Activated naive CD4-positive, alpha-beta T cell (primary cell): Measurements from ENCODE around the gene EIF3L.

ENCODE experiments used
- DNase-seq, 4 experiments: peaks; one replicate each; lab custom pipeline; 2025; lab: John Stamatoyannopoulos, UW

EIF3L gene

DNA sequence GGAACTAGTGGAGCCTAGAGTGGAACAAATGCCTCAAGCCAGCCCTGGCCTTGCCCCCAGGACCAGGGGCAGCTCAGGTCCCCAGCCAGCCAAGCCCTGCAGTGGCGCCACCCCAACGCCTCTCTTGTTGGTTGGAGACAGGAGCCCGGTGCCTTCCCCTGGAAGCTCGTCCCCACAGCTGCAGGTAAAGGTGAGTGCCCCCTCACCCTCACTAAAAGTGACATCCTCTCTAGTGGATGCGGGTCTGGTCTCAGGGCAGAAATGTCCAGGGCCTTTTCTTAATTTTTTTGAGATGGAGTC, 78.4 kb downstream of the EIF3L start:
- no peak for DNase-seq

DNA sequence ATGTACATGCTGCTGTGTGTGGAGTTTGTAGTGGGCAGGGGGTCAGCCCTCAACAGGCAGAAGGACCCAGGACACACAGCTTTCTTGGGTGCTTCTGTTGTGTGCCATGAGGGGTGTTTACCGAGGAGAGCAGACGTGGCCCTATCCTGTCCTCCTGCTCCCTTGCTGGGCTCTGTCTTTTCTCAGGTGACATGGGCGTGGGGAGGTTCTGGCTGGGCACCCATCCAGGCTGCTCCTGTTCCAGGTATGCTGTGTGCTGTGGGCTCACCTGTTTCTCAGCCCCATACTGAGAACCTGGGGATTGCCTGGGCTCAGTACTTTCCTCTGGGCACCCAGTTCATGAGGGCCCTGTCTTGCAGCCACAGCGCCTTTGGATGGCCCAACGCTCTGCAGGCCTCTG, 80.2 kb downstream of the EIF3L start:
- DNase-seq: no peak

DNA sequence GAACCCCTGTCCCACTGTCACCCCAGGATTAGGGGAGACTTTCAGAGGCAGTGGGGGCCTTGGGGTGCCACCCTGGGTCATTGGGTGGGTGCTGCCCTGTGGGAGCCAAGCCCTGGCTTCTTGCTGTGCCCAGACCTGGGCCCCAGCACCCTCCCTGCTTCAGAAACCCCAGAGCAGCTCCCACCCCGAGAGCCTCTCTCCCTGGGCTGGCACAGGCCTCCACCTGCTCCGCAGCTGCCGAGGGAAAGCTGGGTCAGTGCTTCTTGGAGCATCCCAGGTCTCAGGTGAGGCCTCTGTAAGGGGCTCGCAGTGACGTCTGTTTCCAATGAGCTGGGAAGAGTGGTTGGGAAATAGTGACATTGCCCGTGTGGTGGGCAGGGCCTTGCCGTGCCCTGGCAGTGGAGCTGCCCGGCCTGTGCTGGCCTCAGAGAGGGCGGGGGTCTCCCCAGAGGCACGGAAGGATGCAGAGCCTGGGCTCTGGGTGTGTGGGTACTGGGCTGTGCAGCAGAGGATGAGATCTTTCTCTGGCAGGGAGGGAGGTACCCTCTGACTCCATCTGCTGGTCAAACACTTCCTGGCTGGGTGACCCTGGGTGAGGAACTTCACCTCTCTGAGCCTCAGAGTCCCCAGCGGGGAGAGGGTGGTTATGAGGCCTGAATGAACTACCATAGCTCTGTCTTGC, 81.2 kb downstream of the EIF3L start:
- DNase-seq: no peak

DNA sequence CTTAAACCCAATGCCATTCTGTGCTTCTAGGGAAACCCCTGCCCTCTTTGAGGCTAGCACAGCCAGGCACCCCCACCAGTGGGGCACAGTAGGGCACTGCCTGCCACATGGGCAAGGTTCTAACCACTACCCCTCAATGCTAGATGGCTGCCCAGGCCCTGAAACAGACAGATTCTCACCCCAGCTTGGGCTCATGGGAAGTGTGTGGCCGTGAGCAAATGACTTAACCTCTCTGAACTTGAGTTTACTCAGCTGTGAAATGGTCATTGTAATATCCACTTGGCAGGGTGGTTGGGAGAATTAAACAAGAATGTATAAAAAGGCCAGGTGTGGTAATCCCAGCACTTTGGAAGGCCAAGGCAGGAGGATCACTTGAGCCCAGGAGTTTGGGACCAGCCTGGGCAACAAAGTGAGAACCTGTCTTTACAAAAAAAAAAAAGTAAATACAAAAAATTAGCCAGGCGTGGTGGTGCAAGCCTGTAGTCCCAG, 81.8 kb downstream of the EIF3L start:
- no peak for DNase-seq

DNA sequence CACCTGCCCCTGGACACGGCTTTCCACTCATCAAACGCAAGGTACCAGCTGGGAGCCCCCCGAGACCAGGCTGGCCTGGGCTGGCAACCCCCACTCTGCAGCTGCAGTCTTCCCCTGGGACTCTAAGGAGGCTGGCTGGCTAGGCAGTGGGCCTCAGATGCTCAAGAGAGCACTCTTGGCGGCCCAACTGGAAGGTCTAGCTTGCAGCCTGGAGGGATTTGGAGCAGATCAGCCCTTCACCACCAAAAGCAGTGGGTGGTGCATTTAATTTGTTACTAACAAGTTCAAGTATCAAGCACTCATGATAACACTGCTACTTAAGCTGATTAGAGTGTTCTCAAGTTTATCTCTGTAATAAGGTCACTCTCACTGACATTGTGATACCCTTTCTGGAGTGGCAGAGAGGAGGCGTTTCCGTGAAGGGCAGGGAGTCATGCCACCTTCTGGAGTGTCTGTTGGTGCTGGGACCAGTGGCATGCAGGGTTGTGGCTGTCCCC, 82.7 kb downstream of the EIF3L start:
- no peak for DNase-seq

DNA sequence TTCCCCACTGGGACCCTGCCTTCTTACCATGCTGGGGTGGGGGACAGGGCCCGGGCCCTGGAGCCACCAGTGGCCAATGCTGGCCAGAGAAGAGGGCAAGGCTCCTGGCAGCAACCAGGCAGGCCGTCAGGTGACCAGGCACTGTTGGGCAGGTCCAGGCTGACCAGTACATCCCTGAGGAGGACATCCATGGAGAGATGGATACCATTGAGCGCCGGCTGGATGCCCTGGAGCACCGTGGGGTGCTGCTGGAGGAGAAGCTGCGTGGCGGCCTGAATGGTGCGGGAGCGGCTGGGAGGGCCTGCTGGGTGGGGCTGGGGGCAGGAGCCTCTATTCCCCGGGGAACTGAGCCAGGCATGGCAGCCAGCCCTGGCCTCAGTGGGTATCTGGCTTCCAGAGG, 83.2 kb downstream of the EIF3L start:
- no peak for DNase-seq

DNA sequence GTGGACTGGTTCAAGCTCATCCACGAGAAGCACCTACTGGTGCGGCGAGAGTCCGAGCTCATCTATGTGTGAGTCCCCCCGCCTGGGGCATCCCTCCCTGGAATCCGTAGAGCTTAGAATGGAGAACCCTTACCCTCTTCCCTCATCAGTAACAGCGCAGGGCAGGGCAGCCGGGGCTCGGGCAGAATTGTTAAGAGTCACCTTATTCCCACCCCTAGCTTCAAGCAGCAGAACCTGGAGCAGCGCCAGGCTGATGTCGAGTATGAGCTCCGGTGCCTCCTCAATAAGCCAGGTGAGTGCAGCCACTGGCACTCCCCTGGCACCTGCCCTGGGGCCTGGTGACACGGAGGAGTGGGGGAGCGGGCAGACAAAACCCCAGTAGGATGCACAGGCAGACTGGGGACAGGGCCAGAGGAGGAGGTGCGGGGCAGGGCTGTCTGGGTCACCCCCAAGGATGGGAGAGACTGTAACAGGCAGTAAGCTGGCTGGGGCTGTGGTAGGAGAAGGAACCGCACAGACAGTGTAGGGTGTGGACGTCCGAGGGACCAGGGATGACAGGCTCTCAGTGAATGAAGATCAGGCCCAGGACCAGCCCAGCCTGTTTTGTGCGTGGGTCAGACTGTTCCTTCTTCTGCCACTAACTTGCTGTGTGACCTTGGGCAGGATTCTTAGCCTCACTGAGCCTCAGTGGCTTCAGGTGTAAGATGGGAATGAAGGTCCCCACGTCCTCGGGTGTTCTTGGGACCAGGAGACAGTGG, 83.8 kb downstream of the EIF3L start:
- DNase-seq: no peak

DNA sequence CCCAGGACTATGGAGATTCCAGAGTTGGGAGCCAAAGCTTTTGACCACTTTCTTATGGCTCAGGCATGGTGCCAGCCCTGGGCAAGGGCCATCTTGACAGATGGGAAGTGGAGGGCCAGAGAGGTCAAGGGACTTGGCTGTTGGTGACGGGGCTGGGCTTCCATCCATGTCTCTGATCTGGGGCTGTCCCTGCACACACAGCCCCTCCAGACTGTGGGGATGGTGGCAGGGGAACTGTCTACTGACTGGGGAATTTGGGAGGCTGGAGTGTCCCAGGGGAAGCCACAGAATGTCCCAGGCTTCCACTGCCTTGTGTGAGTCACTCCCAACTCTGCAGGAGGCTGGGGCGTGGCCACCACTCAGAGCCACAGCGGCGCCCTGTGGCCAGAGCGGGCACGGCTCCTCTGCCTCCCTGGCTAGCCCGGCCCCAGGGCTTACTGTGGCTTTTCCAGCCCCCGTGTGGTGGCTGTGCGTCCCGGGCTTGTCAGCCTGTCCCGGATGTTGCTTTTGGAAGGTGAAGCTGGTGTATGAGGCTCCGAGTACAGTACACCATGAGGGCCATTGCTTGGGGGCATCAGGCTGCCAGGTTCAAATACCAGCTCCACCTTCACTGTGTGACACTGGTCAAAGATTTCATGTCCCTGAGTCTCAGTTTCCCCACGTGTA, 84.6 kb downstream of the EIF3L start:
- DNase-seq: peak; percentile 35 to 81 (median 58)
